Measurements from ENCODE around the gene RCSD1.
"Not testable (repeated sequence)": the region's sequence is repeated elsewhere in the genome, so short reads cannot be mapped to it uniquely, and the experiment has no call there.

RCSD1 gene

DNA sequence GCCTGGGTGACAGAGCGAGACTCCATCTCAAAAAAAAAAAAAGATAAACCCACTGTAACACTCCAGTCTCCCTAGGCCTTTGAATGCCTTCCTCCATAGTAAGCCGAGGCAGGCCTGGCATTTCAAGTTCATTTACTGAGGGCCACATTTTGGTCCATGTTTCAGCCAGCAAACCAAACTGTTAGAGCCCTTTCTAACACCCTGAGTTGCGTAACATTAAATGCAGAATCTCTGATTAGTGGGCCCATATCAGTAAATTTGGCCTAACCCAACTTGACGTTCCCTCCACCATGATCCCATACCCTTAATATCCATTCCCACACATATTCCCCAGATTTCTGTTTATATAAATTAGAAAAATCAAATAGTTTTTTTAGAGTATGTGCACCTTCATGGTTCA, 104.2 kb downstream of the RCSD1 start:
- Mint-ChIP-seq H3K4me1 (peaks cover 4% of the 10 kb centered on the region), H3K27me3 (no peaks in the 10 kb centered on the region), H3K36me3 (peaks cover 21% of the 10 kb centered on the region), H3K9me3 (no peaks in the 10 kb centered on the region), H3K4me3 (no peak overlapping the region), H3K27ac (no peak overlapping the region)
- ATAC-seq = no peak

DNA sequence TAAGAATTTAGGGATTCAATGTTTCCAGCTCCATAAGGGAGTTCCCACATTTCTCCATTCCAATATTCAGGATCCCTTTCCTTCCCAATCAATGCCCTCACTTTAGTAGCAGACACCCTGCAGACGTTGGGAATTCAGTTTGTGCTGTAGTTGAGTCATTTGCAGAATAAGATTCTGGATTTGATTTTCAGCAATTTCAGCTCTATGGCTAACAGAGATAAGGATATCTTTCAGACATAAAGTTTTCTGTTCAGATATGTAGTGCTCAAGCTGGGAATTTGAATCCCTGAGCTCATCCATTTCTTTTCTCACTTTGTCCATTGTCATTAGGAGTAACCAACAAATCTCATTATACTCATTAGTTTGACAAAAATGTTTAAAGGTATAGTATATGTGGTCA, 104.8 kb downstream of the RCSD1 start:
- Mint-ChIP-seq H3K4me3 (no peak overlapping the region), H3K4me1 (peaks cover 4% of the 10 kb centered on the region), H3K36me3 (peaks cover 24% of the 10 kb centered on the region), H3K9me3 (no peaks in the 10 kb centered on the region), H3K27ac (no peak overlapping the region), H3K27me3 (no peaks in the 10 kb centered on the region)
- no peak for ATAC-seq

GRCh38 chr1:167737169-167737568, 107.1 kb downstream of the RCSD1 start:
- peaks cover 23% of the 10 kb centered on the region for H3K36me3 Mint-ChIP-seq
- H3K27ac Mint-ChIP-seq = no peak overlapping the region
- H3K27me3 Mint-ChIP-seq = no peaks in the 10 kb centered on the region
- no peak overlapping the region for H3K4me3 Mint-ChIP-seq
- ATAC-seq = no peak
- peaks cover 16% of the 10 kb centered on the region for H3K4me1 Mint-ChIP-seq
- H3K9me3 Mint-ChIP-seq = no peaks in the 10 kb centered on the region

DNA sequence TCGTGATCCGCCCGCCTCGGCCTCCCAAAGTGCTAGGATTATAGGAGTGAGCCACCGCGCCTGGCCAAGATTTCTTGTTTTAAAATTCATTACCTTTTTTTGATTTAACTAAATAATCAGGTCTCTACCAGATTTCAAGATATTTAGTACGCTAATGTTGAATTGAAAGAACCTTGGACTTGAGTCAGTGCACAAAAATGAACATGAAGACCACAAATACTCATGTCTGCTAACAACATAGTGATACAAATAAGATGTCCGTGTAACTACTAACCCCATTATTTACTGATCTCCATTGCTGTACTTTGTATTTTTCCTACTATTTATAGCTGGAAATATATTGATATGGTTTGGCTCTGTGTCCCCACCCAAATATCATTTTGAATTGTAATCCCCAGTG, 108.1 kb downstream of the RCSD1 start:
- H3K9me3 Mint-ChIP-seq = no peaks in the 10 kb centered on the region
- no peak overlapping the region for H3K27ac Mint-ChIP-seq

DNA sequence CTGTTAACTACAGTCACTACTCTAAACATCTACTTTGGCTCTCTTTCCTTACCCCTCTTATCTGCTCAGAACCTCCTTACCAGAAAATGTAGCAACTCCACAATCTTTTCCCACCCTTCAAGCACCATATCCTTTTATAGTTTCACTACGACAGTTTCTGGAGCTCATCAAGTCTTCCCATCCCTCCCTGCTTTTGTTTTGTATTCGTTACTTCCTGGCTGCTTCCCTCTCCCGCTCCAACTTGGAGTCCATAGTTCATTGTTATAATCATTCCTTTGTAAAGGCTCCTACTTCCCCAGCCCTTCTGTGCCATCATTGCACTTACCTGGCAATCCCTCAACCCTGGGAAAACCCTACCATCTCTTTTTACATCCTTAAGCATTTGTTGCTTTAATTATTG, 109.7 kb downstream of the RCSD1 start:
- Mint-ChIP-seq H3K4me3 (no peak overlapping the region), H3K27me3 (no peaks in the 10 kb centered on the region), H3K36me3 (peaks cover 26% of the 10 kb centered on the region), H3K4me1 (peaks cover 32% of the 10 kb centered on the region), H3K27ac (no peak overlapping the region), H3K9me3 (no peaks in the 10 kb centered on the region)
- no peak for ATAC-seq

More for the DNA sequence above, 108.1 kb downstream of the RCSD1 start:
- Mint-ChIP-seq H3K27me3 (no peaks in the 10 kb centered on the region), H3K4me1 (peaks cover 25% of the 10 kb centered on the region), H3K4me3 (no peak overlapping the region), H3K36me3 (peaks cover 23% of the 10 kb centered on the region)
- ATAC-seq = no peak

DNA sequence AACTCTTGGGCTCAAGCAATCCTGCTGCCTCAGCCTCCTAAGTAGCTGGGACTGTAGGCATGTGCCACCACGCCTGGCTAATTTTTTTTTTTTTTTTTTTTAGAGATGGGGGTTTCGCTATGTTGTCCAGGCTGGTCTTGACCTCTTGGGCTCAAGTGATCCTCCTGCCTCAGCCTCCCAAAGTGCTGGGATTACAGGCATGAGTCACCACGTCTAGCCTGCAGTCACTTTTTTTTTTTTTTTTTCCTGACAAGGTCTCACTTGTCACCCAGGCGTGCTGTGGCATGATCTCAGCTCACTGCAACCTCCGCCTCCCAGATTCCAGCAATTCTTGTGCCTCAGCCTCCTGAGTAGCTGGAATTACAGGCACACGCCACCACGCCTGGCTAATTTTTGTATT, 111.1 kb downstream of the RCSD1 start:
- not testable (repeated sequence) for ATAC-seq, H3K4me3 Mint-ChIP-seq, H3K27me3 Mint-ChIP-seq, H3K9me3 Mint-ChIP-seq, H3K27ac Mint-ChIP-seq
- peaks cover 36% of the 10 kb centered on the region for H3K4me1 Mint-ChIP-seq
- H3K36me3 Mint-ChIP-seq = peaks cover 26% of the 10 kb centered on the region

DNA sequence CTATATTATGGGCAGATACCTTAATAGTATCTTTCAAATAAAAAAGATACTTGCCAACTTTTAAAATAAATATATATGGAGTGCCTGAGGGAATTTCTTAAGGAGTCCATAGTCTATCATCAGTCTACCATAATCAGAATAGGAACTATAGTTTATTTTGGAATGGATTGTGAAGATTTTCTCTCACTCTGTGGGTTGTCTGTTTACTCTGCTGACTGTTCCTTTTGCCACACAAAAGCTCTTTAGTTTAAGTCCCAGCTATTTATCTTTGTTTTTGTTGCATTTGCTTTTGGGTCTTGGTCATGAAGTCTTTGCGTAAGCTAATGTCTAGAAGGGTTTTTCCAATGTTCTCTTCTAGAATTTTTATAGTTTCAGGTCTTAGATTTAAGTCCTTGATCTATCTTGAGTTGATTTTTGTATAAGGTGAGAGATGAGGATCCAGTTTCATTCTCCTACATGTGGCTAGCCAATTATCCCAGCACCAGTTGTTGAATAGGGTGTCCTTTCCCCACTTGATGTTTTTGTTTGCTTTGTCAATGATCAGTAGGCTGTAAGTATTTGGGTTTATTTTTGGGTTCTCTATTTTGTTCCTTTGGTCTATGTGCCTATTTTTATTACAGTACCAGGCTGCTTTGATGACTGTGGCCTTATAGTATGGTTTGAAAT, 112.5 kb downstream of the RCSD1 start:
- Mint-ChIP-seq H3K36me3 (peaks cover 26% of the 10 kb centered on the region), H3K4me1 (peaks cover 50% of the 10 kb centered on the region), H3K27ac (peak overlapping the region; percentile 26)
- H3K9me3 Mint-ChIP-seq, H3K4me3 Mint-ChIP-seq, H3K27me3 Mint-ChIP-seq, ATAC-seq: not testable (repeated sequence)

DNA sequence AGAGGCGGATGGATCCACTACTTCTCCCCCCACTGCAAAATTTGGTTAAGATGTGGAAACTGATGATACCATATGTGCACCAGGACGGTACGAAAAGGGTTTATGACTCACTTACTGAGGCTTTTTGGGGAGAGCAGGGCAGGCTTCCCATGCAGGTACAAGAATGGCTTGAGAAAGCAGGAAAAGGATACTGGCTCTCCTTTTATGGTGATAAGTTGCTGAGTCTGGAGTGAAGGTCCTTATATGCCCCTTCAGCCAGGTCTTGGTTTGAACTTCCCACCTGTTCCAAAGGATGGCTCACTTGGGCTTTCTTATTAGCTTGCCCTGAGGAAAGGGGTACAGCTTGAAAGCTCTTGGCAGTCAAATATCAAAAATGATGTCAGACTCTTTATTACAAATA, 114.9 kb downstream of the RCSD1 start:
- peaks cover 14% of the 10 kb centered on the region for H3K36me3 Mint-ChIP-seq
- no peaks in the 10 kb centered on the region for H3K9me3 Mint-ChIP-seq
- no peak overlapping the region for H3K4me3 Mint-ChIP-seq
- no peak overlapping the region for H3K27ac Mint-ChIP-seq
- H3K27me3 Mint-ChIP-seq = no peaks in the 10 kb centered on the region
- no peak for ATAC-seq
- peaks cover 69% of the 10 kb centered on the region for H3K4me1 Mint-ChIP-seq

GRCh38 chr1:167746013-167746672, 116.1 kb downstream of the RCSD1 start:
- H3K4me3 Mint-ChIP-seq = no peak overlapping the region
- no peaks in the 10 kb centered on the region for H3K27me3 Mint-ChIP-seq
- ATAC-seq = no peak
- H3K4me1 Mint-ChIP-seq = peaks cover 62% of the 10 kb centered on the region
- H3K27ac Mint-ChIP-seq = peak overlapping the region; percentile 83
- H3K36me3 Mint-ChIP-seq = peaks cover 4% of the 10 kb centered on the region
- H3K9me3 Mint-ChIP-seq = no peaks in the 10 kb centered on the region

DNA sequence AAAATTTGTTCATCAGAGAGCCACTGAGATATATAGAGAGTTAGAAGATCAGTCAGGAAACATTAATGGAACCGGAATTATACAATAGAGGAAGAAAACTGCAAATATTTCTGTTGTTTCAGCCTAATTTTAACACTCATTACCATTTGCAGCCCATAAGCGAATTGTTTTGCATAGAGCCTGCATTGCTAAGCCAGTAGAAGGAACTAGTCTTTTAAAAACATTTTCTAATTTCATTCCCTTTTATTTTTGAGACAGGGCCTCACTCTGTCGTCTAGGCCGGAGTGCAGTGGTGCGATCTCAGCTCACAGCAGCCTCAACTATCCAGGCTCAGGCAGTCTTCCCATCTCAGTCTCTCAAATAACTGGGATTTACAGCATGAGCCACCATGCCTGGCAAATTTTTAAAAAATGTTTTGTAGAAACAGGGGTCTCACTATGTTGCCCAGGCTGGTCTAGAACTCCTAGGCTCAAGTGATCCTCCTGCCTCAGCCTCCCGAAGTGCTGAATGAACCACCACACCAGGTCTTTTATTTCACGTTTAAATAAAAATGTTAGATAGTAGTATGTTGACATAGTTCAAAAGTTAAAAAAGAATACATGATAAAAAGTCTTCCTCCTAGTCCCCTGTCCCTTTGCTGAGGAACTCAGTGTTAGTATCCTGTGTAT, 117.1 kb downstream of the RCSD1 start:
- Mint-ChIP-seq H3K27me3 (no peaks in the 10 kb centered on the region), H3K4me3 (no peak overlapping the region), H3K36me3 (peaks cover 4% of the 10 kb centered on the region), H3K9me3 (no peaks in the 10 kb centered on the region), H3K27ac (peak overlapping the region; percentile 83), H3K4me1 (peaks cover 68% of the 10 kb centered on the region)
- ATAC-seq = peak; percentile 36

GRCh38 chr1:167747988-167748387, 118.0 kb downstream of the RCSD1 start:
- no peak for ATAC-seq
- Mint-ChIP-seq H3K36me3 (peaks cover 4% of the 10 kb centered on the region), H3K4me3 (no peak overlapping the region), H3K4me1 (peaks cover 69% of the 10 kb centered on the region), H3K27ac (peak overlapping the region; percentile 83), H3K9me3 (no peaks in the 10 kb centered on the region), H3K27me3 (no peaks in the 10 kb centered on the region)

DNA sequence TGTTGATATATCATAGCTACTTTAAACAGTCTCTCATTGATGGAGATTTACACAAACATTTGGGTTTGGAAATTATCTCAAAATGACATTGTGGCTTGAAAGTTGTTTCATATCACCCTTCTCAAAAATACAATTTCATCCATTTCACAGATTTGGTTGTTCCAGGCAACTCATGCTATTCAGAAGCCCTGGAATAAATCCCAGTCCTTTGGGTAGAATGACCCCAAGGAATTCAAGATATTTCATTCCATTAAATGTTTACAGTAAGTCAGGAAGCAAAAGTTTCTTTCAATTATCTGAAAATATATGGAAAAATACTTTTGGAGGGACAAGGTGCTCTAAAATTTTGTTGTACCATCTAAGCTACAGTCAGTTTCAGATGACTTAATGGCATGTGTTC, 118.9 kb downstream of the RCSD1 start:
- Mint-ChIP-seq H3K36me3 (no peaks in the 10 kb centered on the region), H3K27ac (peak overlapping the region; percentile 83), H3K4me1 (peaks cover 69% of the 10 kb centered on the region), H3K27me3 (no peaks in the 10 kb centered on the region), H3K4me3 (no peak overlapping the region), H3K9me3 (no peaks in the 10 kb centered on the region)
- no peak for ATAC-seq

DNA sequence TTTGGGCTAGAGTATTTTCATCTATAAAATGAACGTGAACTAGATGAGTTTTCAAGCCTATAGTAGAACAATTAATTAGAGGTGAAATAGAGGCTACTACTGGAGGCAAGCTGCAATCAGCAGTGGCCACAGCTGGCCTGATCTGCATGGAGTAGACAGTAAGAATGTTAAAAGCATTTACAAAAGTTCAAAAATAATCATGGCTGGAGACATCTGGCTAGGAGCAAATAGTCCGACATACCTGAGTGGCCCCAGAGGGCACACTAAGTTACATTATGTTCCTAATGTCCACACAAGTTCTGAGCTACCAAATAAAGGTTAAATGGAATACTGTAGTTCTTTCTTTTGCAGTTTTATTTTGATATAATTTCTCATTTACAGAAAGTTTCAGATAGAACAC, 119.7 kb downstream of the RCSD1 start:
- Mint-ChIP-seq H3K9me3 (no peaks in the 10 kb centered on the region), H3K36me3 (no peaks in the 10 kb centered on the region), H3K27me3 (no peaks in the 10 kb centered on the region), H3K4me3 (no peak overlapping the region), H3K27ac (peak overlapping the region; percentile 10), H3K4me1 (peaks cover 72% of the 10 kb centered on the region)
- ATAC-seq = no peak

DNA sequence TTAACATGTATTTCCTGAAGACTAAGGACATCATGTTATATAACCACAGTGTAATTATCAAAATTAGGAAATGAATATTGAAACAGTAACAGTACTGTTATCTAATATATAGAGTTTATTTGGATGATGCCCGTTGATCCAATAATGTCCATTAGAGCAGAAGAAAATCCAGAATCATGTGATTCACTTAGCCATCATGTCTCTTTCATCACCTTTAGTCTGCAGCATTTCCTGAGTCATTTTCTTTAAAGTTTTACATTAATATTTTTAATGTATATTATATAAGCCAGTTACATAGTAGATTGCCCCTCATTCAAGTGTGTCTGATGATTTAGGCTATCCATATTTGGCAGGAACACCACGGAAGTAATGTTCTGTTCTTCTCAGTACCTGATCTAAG, 120.6 kb downstream of the RCSD1 start:
- no peaks in the 10 kb centered on the region for H3K36me3 Mint-ChIP-seq
- H3K4me3 Mint-ChIP-seq = no peak overlapping the region
- no peak for ATAC-seq

GRCh38 chr1:167751676-167752075, 121.6 kb downstream of the RCSD1 start:
- H3K4me1 Mint-ChIP-seq = peaks cover 74% of the 10 kb centered on the region
- no peaks in the 10 kb centered on the region for H3K27me3 Mint-ChIP-seq
- peak overlapping the region; percentile 83 for H3K27ac Mint-ChIP-seq
- ATAC-seq = no peak
- H3K4me3 Mint-ChIP-seq = no peak overlapping the region
- H3K36me3 Mint-ChIP-seq = no peaks in the 10 kb centered on the region
- H3K9me3 Mint-ChIP-seq = no peaks in the 10 kb centered on the region

More for the DNA sequence above, 120.6 kb downstream of the RCSD1 start:
- Mint-ChIP-seq H3K27me3 (no peaks in the 10 kb centered on the region), H3K9me3 (no peaks in the 10 kb centered on the region), H3K27ac (no peak overlapping the region), H3K4me1 (peaks cover 75% of the 10 kb centered on the region)
